ENCODE measurements around the gene HAAO. TPM values are rescaled to one million over a fixed set of nuclear protein-coding genes. Genes with fewer than 3 reads are reported as not detected.

HAAO gene
- total RNA-seq, 1 experiment from 2014 or later = not detected

GRCh38 chr2:42767899-42768705, 24.3 kb downstream of the HAAO start:
- intact Hi-C loops (cut with micrococcal nuclease) = no loop called here
- Histone ChIP-seq H3K9me3 (ENCODE audit: low read length) (no peaks in the 10 kb centered on the region), H3K4me3 (ENCODE audit: low read length) (no peak overlapping the region), H2AFZ (ENCODE audit: low read length) (no peak overlapping the region), H3K36me3 (ENCODE audit: low read depth, low read length) (no peaks in the 10 kb centered on the region), H3K27me3 (ENCODE audit: low read length) (no peaks in the 10 kb centered on the region), H3F3A (ENCODE audit: low read length, unreplicated experiment) (no peaks in the 10 kb centered on the region), H3K4me1 (ENCODE audit: insufficient read depth, low read length) (no peaks in the 10 kb centered on the region), H3K9ac (ENCODE audit: low read length) (no peak overlapping the region), H3K9me2 (replicated peaks; ENCODE audit: low read length) (no peaks in the 10 kb centered on the region), H3K4me2 (ENCODE audit: low read length) (no peak overlapping the region), H3K27ac (ENCODE audit: low read length) (no peak overlapping the region), H3K79me2 (ENCODE audit: low read length) (no peaks in the 10 kb centered on the region), H4K20me1 (ENCODE audit: low read length) (no peaks in the 10 kb centered on the region)
- no peak for TF ChIP-seq EZH2 (IDR thresholded peaks at IDR 0.05; ENCODE audit: low read length, unreplicated experiment)
- no peak for TF ChIP-seq CTCF (conservative IDR thresholded peaks at IDR 0.05; ENCODE audit: low read depth, low read length)
- no peak for TF ChIP-seq EZH2phosphoT487 (IDR thresholded peaks at IDR 0.05; ENCODE audit: borderline replicate concordance, low read length)
- ATAC-seq (peak; percentile 33; the same call in 1 of the 2 replicates), DNase-seq (no peak)
- POLR2A ChIA-PET (ENCODE audit: unreplicated experiment) = no interaction called here
- BruUV-seq (replicated peaks) = no TSS peak
- CTCF ChIA-PET = no interaction called here

- H3K4me2 ChIP-seq (ENCODE audit: low read length) = no peak overlapping the region
- no peaks in the 10 kb centered on the region for H3K9me2 ChIP-seq (replicated peaks; ENCODE audit: low read length)
- no peaks in the 10 kb centered on the region for H4K20me1 ChIP-seq (ENCODE audit: low read length)
- DNase-seq (no peak), ATAC-seq (no peak)
- H3K4me1 ChIP-seq (ENCODE audit: insufficient read depth, low read length) = no peaks in the 10 kb centered on the region
- POLR2A ChIA-PET (ENCODE audit: unreplicated experiment) = no interaction called here
- H3K79me2 ChIP-seq (ENCODE audit: low read length) = no peaks in the 10 kb centered on the region
- intact Hi-C loops (cut with micrococcal nuclease) = no loop called here
- no peaks in the 10 kb centered on the region for H3K36me3 ChIP-seq (ENCODE audit: low read depth, low read length)
- no peak for TF ChIP-seq EZH2phosphoT487 (IDR thresholded peaks at IDR 0.05; ENCODE audit: borderline replicate concordance, low read length)
- no peak for TF ChIP-seq CTCF (conservative IDR thresholded peaks at IDR 0.05; ENCODE audit: low read depth, low read length)
- TF ChIP-seq EZH2 (IDR thresholded peaks at IDR 0.05; ENCODE audit: low read length, unreplicated experiment) = no peak
- CTCF ChIA-PET = no interaction called here
- no peak overlapping the region for H2AFZ ChIP-seq (ENCODE audit: low read length)
- H3K27ac ChIP-seq (ENCODE audit: low read length) = no peak overlapping the region
- no peak overlapping the region for H3K9ac ChIP-seq (ENCODE audit: low read length)
- no peak overlapping the region for H3K4me3 ChIP-seq (ENCODE audit: low read length)
- H3K9me3 ChIP-seq (ENCODE audit: low read length) = no peaks in the 10 kb centered on the region
- H3K27me3 ChIP-seq (ENCODE audit: low read length) = no peaks in the 10 kb centered on the region
- BruUV-seq (replicated peaks) = no TSS peak
- H3F3A ChIP-seq (ENCODE audit: low read length, unreplicated experiment) = no peaks in the 10 kb centered on the region
Measured at GRCh38 chr2:42767080-42767898, 25.1 kb downstream of the HAAO start.
